GM12878 (cell line): ENCODE data around the gene BBOX1. TPM values are rescaled to one million over a fixed set of nuclear protein-coding genes. Genes with fewer than 3 reads are reported as not detected.

Source experiments
- ATAC-seq: fragments of 200-7000 bp; cut with Tn5 transposase; 3 replicates; pipeline ENCODE4 v1.9.1; 2020; ENCODE audit warnings: mild to moderate bottlenecking, moderate library complexity
- BruUV-seq: library from RNA; stranded (reverse); fragments of 400-500 nt; replicated peaks from 2 replicates; lab custom pipeline; 2021; lab: Mats Ljungman, UMichigan
- CTCF ChIA-PET: fragments of 300-600 bp; sonication (Branson Sonifier 250); formaldehyde crosslinking; extraction: SDS; loops from one replicate; lab custom pipeline; 2021; ENCODE audit warnings: inconsistent platforms; lab: Yijun Ruan, JAX
- POLR2A ChIA-PET: fragments of 350-600 bp; formaldehyde crosslinking; extraction: SDS; loops from one replicate; lab custom pipeline; 2021; ENCODE audit warnings: inconsistent platforms; lab: Charles Lee
- RAD21 ChIA-PET: fragments of 300-600 bp; sonication (Branson Sonifier 250); formaldehyde crosslinking; loops from one replicate; lab custom pipeline; 2023; ENCODE audit warnings: antibody characterized with exemption; ENCODE audit not compliant: unreplicated experiment; lab: Charles Lee
- SMC1A ChIA-PET: fragments of 300-600 bp; sonication (Branson Sonifier 250); formaldehyde crosslinking; loops from one replicate; lab custom pipeline; 2023; ENCODE audit not compliant: unreplicated experiment, uncharacterized antibody; lab: Charles Lee
- DNase-seq: peaks from one replicate; pipeline ENCODE4 v3.0.0-alpha.2; 2011; ENCODE audit warnings: low read depth, low spot score
- FAIRE-seq: peaks from 3 replicates; lab custom pipeline; 2011; peaks lifted over from hg19 to GRCh38; lab: Jason Lieb, UNC
- H2AFZ ChIP-seq: 2 replicates; pipeline ENCODE4 v1.6.0; 2011; ENCODE audit warnings: low read depth, low read length, control low read depth; ENCODE audit not compliant: control insufficient read depth
- H3K27ac ChIP-seq: 2 replicates; pipeline ENCODE4 v1.5.1; 2011; ENCODE audit warnings: control low read depth; ENCODE audit not compliant: control insufficient read depth, insufficient read depth
- H3K27me3 ChIP-seq, 2 experiments: replicated peaks in 1 of 2; 2 replicates each; pipeline versions ENCODE4 v1.6.0 to v1.6.1; 2011; ENCODE audit warnings: low read length in 1 of 2; ENCODE audit not compliant: control insufficient read depth in 2 of 2, insufficient read depth in 2 of 2
- H3K36me3 ChIP-seq, 2 experiments: 2 replicates each; pipeline ENCODE4 v1.5.1; 2011; ENCODE audit warnings: low read length in 1 of 2; ENCODE audit not compliant: control insufficient read depth in 2 of 2, insufficient read depth in 2 of 2
- H3K4me1 ChIP-seq: 2 replicates; pipeline ENCODE4 v1.6.1; 2011; ENCODE audit warnings: mild to moderate bottlenecking, low read length, moderate library complexity, mixed read lengths; ENCODE audit not compliant: control insufficient read depth, insufficient read depth
- H3K4me2 ChIP-seq: 2 replicates; pipeline ENCODE4 v1.6.0; 2011; ENCODE audit warnings: control low read depth; ENCODE audit not compliant: control insufficient read depth, insufficient read depth
- H3K4me3 ChIP-seq: fragments of 200-600 bp; sonication (generic); 2 replicates; pipeline ENCODE4 v1.5.1; 2016
- H3K79me2 ChIP-seq: 2 replicates; pipeline ENCODE4 v1.6.0; 2011; ENCODE audit warnings: low read length; ENCODE audit not compliant: control insufficient read depth, insufficient read depth
- H3K9ac ChIP-seq: 2 replicates; pipeline ENCODE4 v1.8.0; 2011; ENCODE audit warnings: low read length, control low read depth, mixed read lengths; ENCODE audit not compliant: control insufficient read depth, insufficient read depth
- H3K9me3 ChIP-seq: replicated peaks from 3 replicates; pipeline ENCODE4 v1.5.1; 2011; ENCODE audit warnings: mild to moderate bottlenecking, low read length; ENCODE audit not compliant: control insufficient read depth, insufficient read depth
- H4K20me1 ChIP-seq: 2 replicates; pipeline ENCODE4 v1.6.0; 2011; ENCODE audit not compliant: control insufficient read depth, insufficient read depth
- BHLHE40 ChIP-seq, 2 experiments: fragments of 450-650 bp in 1 of 2; IDR thresholded peaks; 2 replicates each; pipeline ENCODE4 v1.6.1; 2011 to 2017; ENCODE audit warnings: low read depth in 2 of 2, borderline replicate concordance in 1 of 2, improper control_type of control experiment in 1 of 2, low read length in 1 of 2, mild to moderate bottlenecking in 1 of 2
- EP300 ChIP-seq, 2 experiments: fragments of 150-350 bp in 1 of 2; IDR thresholded peaks; 2 replicates each; pipeline ENCODE4 v1.6.1; 2011 to 2012; ENCODE audit warnings: low read depth in 2 of 2, low read length in 2 of 2, borderline replicate concordance in 1 of 2, improper control_type of control experiment in 1 of 2, inconsistent platforms in 1 of 2; ENCODE audit not compliant: control insufficient read depth in 1 of 2
- ETV6 ChIP-seq, 2 experiments: fragments of 450-650 bp in 1 of 2; IDR thresholded peaks in 1 of 2; conservative IDR thresholded peaks in 1 of 2; 2 replicates each; pipeline ENCODE4 v1.6.1; 2014; ENCODE audit warnings: antibody characterized with exemption in 1 of 2, borderline replicate concordance in 1 of 2, low read depth in 1 of 2, mild to moderate bottlenecking in 1 of 2, moderate library complexity in 1 of 2
- LARP7 ChIP-seq: fragments of 450-650 bp; IDR thresholded peaks from 2 replicates; pipeline ENCODE4 v1.6.1; 2017; ENCODE audit warnings: mild to moderate bottlenecking
- MTA2 ChIP-seq: fragments of 450-650 bp; IDR thresholded peaks from 2 replicates; pipeline ENCODE4 v1.6.1; 2016; ENCODE audit warnings: low read depth, mild to moderate bottlenecking, moderate library complexity
- NFYB ChIP-seq: IDR thresholded peaks from 2 replicates; pipeline ENCODE4 v1.6.1; 2011; ENCODE audit warnings: low read depth, mild to moderate bottlenecking, low read length, improper control_type of control experiment, moderate library complexity; ENCODE audit not compliant: insufficient read depth
- NR2C2 ChIP-seq: IDR thresholded peaks from 2 replicates; pipeline ENCODE4 v1.6.1; 2011; ENCODE audit warnings: borderline replicate concordance, low read depth; ENCODE audit not compliant: control insufficient read depth, insufficient read length
- PAX8 ChIP-seq: fragments of 450-650 bp; IDR thresholded peaks from 2 replicates; pipeline ENCODE4 v1.6.1; 2017; ENCODE audit warnings: mild to moderate bottlenecking, moderate library complexity
- PML ChIP-seq: IDR thresholded peaks from 2 replicates; pipeline ENCODE4 v1.6.1; 2012; ENCODE audit warnings: low read length, inconsistent platforms
- RAD51 ChIP-seq: fragments of 450-650 bp; IDR thresholded peaks from 2 replicates; pipeline ENCODE4 v1.6.1; 2016; ENCODE audit warnings: moderate library complexity, mild to moderate bottlenecking, inconsistent platforms
- RBBP5 ChIP-seq: fragments of 200-600 bp; sonication (generic); conservative IDR thresholded peaks from 2 replicates; pipeline ENCODE4 v1.6.1; 2016
- SMARCA5 ChIP-seq: fragments of 450-650 bp; IDR thresholded peaks from 2 replicates; pipeline ENCODE4 v1.6.1; 2017; ENCODE audit warnings: mild to moderate bottlenecking
- ZNF207 ChIP-seq: fragments of 450-650 bp; IDR thresholded peaks from 2 replicates; pipeline ENCODE4 v1.6.1; 2014; ENCODE audit warnings: antibody characterized with exemption, mild to moderate bottlenecking, borderline replicate concordance
- in situ Hi-C: fragments of 300-500 bp; cut with MboI; formaldehyde crosslinking; loops from 9 replicates; pipeline ENCODE4 v1.14.3; 2018; ENCODE audit warnings: mixed read lengths
- intact Hi-C: fragments of 100-400 bp; cut with micrococcal nuclease; formaldehyde crosslinking; loops from one replicate; pipeline ENCODE4 v1.14.2; 2022; ENCODE audit not compliant: unreplicated experiment
- polyA plus RNA-seq, 11 experiments: library from polyadenylated mRNA; depleted of rRNA in 4 of 11; unstranded in 6 of 11; stranded (reverse) in 5 of 11; fragments of >200 nt; fragmentation: Nextera tagmentation in 4 of 11; fragmentation: Illumina TruSeq in 1 of 11; extraction: Ambion mirVana in 4 of 11; extraction: Trizol in 1 of 11; gene quantifications; 1 replicate in 1 of 11; 2 replicates in 10 of 11; pipeline versions ENCODE4 v1.2.1 to v1.2.3, GENCODE V29; 2011 to 2016; ENCODE audit warnings: inconsistent platforms in 2 of 11, missing spikeins in 2 of 11, low read depth in 1 of 11
- total RNA-seq, 4 experiments: library from RNA; depleted of rRNA in 3 of 4; stranded (reverse); fragments of >200 nt in 3 of 4; fragmentation: Illumina TruSeq in 1 of 4; extraction: Trizol in 1 of 4; gene quantifications; 2 replicates each; pipeline versions ENCODE4 v1.2.1 to v1.2.3, GENCODE V29; 2013 to 2021
- TF ChIP-seq, protein P1 (sequence below): IDR thresholded peaks from 2 replicates; pipeline ENCODE4 v1.6.1; 2011; ENCODE audit warnings: borderline replicate concordance, low read depth, mild to moderate bottlenecking, moderate library complexity, mixed read lengths, low read length; ENCODE audit not compliant: insufficient read depth; ENCODE audit errors: extremely low read length

BBOX1 gene
- total and polyA plus RNA-seq, 10 of the 15 experiments (the other 5 are each of a cell fraction or from before 2014, with no cell fraction given) = 3.5 TPM; not detected in 9

DNA sequence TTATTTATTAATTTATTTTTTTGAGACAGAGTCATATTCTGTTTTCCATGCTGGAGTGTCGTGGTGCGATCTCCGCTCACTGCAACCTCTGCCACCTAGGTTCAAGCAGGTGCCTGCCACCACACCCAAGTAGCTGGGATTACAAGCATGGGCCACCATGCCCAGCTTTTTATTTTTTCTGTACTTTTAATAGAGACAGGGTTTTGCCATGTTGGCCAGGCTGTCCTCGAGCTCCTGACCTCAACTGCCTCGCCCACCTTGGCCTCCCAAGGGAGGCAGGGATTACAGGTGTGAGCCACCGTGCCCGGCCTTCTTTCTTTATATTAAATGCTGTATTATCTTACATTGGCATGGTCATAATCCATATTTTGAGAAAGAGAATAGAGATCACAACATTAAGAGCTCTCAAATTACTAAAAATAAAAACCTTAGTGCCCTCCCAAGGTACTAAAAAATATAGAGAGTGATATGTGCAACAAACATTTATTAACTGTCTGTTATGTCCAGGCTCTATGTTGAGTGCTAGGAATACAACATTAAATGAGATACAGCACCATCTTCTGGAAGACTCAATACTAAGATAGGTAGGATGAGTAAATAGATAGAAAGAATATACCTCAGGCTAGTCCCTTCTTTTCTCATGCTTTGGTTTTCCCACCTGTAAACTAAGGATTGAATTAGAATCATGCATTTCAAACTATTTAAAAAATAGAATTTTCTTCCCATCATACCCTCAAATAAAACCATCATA is 84.1 kb downstream of the BBOX1 start (continued):
- no peak for TF ChIP-seq MTA2
- TF ChIP-seq RBBP5 = no peak
- TF ChIP-seq ZNF207 = no peak

DNA sequence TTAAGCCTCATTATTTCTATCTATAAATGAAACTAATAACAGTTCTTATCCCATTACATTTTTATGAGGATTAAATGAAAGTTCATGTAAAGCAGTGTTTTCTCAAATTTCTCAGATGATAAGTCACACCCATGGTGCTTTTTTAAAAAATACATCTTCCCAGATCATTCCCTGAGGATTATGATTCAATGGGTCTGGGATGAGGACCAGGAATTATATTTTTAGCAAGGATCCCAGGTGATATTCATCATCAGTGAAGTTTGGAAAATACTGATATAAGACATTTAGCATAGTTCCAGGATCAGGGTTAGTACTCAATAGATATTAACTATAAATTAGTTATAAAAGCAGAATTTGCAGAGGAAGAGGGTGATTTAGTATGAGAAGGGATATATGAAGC is 89.1 kb downstream of the BBOX1 start:
- H3K4me1 ChIP-seq = no peaks in the 10 kb centered on the region
- H4K20me1 ChIP-seq = no peaks in the 10 kb centered on the region
- RAD21 ChIA-PET = no interaction called here
- no peak overlapping the region for H3K9ac ChIP-seq
- POLR2A ChIA-PET = no interaction called here
- H3K9me3 ChIP-seq = no peaks in the 10 kb centered on the region
- no peaks in the 10 kb centered on the region for H3K79me2 ChIP-seq
- H2AFZ ChIP-seq = no peak overlapping the region
- TF ChIP-seq PAX8 (no peak), PML (no peak), SMARCA5 (no peak), ETV6 (conservative IDR thresholded peaks at IDR 0.05 in 1 of 2, IDR thresholded peaks at IDR 0.05 in 1 of 2; ENCODE audit: borderline replicate concordance in 1 of 2, low read depth in 1 of 2) (no peak), BHLHE40 (IDR thresholded peaks at IDR 0.05; ENCODE audit: borderline replicate concordance in 1 of 2, low read depth in 2 of 2, low read length in 1 of 2) (no peak), LARP7 (no peak), NFYB (no peak), EP300 (IDR thresholded peaks at IDR 0.05; ENCODE audit: borderline replicate concordance in 1 of 2, control insufficient read depth in 1 of 2, low read depth in 2 of 2, low read length in 2 of 2) (no peak), RAD51 (no peak), NR2C2 (no peak)
- TF ChIP-seq, protein P1, sequence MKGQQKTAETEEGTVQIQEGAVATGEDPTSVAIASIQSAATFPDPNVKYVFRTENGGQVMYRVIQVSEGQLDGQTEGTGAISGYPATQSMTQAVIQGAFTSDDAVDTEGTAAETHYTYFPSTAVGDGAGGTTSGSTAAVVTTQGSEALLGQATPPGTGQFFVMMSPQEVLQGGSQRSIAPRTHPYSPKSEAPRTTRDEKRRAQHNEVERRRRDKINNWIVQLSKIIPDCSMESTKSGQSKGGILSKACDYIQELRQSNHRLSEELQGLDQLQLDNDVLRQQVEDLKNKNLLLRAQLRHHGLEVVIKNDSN = no peak
- intact Hi-C loops (loop anchor here (10.0 kb wide), 1 partner anchor 375 kb away; no protein-coding TSS in a partner anchor), in situ Hi-C loops (no loop called here)
- CTCF ChIA-PET = no interaction called here
- FAIRE-seq = no peak
- no peak for ATAC-seq
- BruUV-seq = no TSS peak
- SMC1A ChIA-PET = interaction anchor here (1.0 kb wide), 1 partner anchor 280 kb away, joined by 3 read pairs; no protein-coding TSS in a partner anchor
- H3K27ac ChIP-seq = no peak overlapping the region
- no peaks in the 10 kb centered on the region for H3K27me3 ChIP-seq
- no peak for DNase-seq
- no peak overlapping the region for H3K4me2 ChIP-seq
- no peak overlapping the region for H3K4me3 ChIP-seq
- no peaks in the 10 kb centered on the region for H3K36me3 ChIP-seq
